ENCODE results near the gene TCP11. TPM values are rescaled to one million over a fixed set of nuclear protein-coding genes. Genes with fewer than 3 reads are reported as not detected.
A peak's percentile ranks its signal among the peaks of the same experiment; 100 is the strongest.

The TCP11 gene
- total RNA-seq, 4 donors from 2014 or later: not detected

- Histone ChIP-seq H3K9me3 (no peaks in the 10 kb centered on the region), H3K4me3 (no peak overlapping the region), H3K27ac (peak overlapping the region in 2 of 4 donors; percentile 13 to 26), H3K27me3 (no peaks in the 10 kb centered on the region), H3K4me1 (peaks cover 0 to 21% (median 0%) of the 10 kb centered on the region in 4 donors), H3K36me3 (no peaks in the 10 kb centered on the region)
- DNase-seq: no peak
- TF ChIP-seq CTCF (IDR thresholded peaks at IDR 0.05) (no peak), POLR2A (IDR thresholded peaks at IDR 0.05) (no peak)
Observed at GRCh38 chr6:35096129-35096862, 44.8 kb downstream of the TCP11 start.

DNA sequence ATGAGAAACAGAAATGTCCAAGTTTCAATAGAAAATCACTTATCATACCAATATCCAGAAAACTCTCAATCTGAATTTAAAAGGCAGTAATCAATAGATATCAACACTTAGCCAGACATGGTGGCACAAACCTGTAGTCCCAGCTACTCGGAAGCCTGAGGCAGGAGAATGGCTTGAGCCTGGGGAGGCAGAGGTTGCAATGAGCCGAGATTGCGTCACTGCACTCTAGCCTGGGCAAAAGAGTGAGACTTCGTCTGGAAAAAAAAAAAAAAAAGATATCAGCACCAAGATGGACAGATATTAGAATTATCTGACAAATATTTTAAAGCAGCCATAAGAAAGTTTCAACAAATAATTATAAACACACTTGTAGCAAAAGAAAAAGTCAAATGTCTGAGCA lies 47.0 kb downstream of the TCP11 start:
- H3K27me3 ChIP-seq: no peaks in the 10 kb centered on the region
- H3K27ac ChIP-seq: no peak overlapping the region
- DNase-seq: peak in 1 of 3 donors; percentile 42
- no peak overlapping the region for H3K4me3 ChIP-seq
- H3K36me3 ChIP-seq: peaks cover 0 to 9% (median 0%) of the 10 kb centered on the region in 3 donors
- no peaks in the 10 kb centered on the region for H3K9me3 ChIP-seq
- TF ChIP-seq POLR2A (IDR thresholded peaks at IDR 0.05) (no peak), CTCF (IDR thresholded peaks at IDR 0.05) (no peak)
- peaks cover 0 to 36% (median 0%) of the 10 kb centered on the region in 4 donors for H3K4me1 ChIP-seq

- Histone ChIP-seq H3K4me1 (peaks cover 0 to 36% (median 0%) of the 10 kb centered on the region in 4 donors), H3K27me3 (no peaks in the 10 kb centered on the region), H3K9me3 (no peaks in the 10 kb centered on the region), H3K36me3 (peaks cover 0 to 12% (median 0%) of the 10 kb centered on the region in 3 donors), H3K27ac (no peak overlapping the region), H3K4me3 (no peak overlapping the region)
- DNase-seq: peak in 1 of 3 donors; percentile 42
- no peak for TF ChIP-seq CTCF (IDR thresholded peaks at IDR 0.05)
Observed at GRCh38 chr6:35093783-35094182, 47.4 kb downstream of the TCP11 start.

DNA sequence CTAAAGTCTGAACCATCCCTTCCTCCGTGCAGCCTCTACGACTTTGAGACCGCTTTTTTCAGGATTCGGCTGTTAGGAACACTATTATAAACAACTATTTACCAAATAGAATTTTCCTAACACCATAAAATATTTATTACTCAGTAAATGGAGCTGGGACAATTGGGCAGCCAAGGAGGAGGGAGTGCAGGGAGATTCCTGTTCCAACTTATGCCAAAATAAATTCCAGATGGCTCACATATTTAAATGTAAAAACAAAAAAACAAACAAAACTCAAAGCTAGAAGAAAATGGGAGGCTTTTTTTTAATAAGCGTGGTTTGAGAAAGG lies 48.1 kb downstream of the TCP11 start:
- H3K36me3 ChIP-seq: peaks cover 0 to 19% (median 0%) of the 10 kb centered on the region in 3 donors
- no peak for DNase-seq
- TF ChIP-seq CTCF (IDR thresholded peaks at IDR 0.05) (no peak), POLR2A (IDR thresholded peaks at IDR 0.05) (no peak)
- H3K27me3 ChIP-seq: no peaks in the 10 kb centered on the region
- no peak overlapping the region for H3K4me3 ChIP-seq
- no peaks in the 10 kb centered on the region for H3K9me3 ChIP-seq
- peak overlapping the region in 2 of 4 donors; percentile 7 to 46 for H3K27ac ChIP-seq
- H3K4me1 ChIP-seq: peaks cover 0 to 36% (median 0%) of the 10 kb centered on the region in 4 donors

- H3K9me3 ChIP-seq: no peaks in the 10 kb centered on the region
- H3K4me1 ChIP-seq: peaks cover 0 to 36% (median 0%) of the 10 kb centered on the region in 4 donors
- H3K36me3 ChIP-seq: peaks cover 0 to 25% (median 0%) of the 10 kb centered on the region in 3 donors
- TF ChIP-seq POLR2A (IDR thresholded peaks at IDR 0.05) (no peak), CTCF (IDR thresholded peaks at IDR 0.05) (no peak)
- no peak overlapping the region for H3K4me3 ChIP-seq
- peak in 1 of 3 donors; percentile 40 for DNase-seq
- H3K27ac ChIP-seq: peak overlapping the region in 3 of 4 donors; percentile 7 to 46 (median 31)
- no peaks in the 10 kb centered on the region for H3K27me3 ChIP-seq
Observed at GRCh38 chr6:35092362-35093117, 48.6 kb downstream of the TCP11 start.

Measured in Peyer's patch (tissue), 4 donors.